IMR-90 (cell line): ENCODE data around the gene GRIN1.

ENCODE experiments used
- BHLHE40 ChIP-seq: fragments of 150-350 bp; IDR thresholded peaks from 2 replicates; pipeline ENCODE4 v1.6.1; 2016; ENCODE audit warnings: mild to moderate bottlenecking, low read depth, low read length
- CTCF ChIP-seq: conservative IDR thresholded peaks from 2 replicates; pipeline ENCODE4 v1.5.1; 2012; ENCODE audit warnings: mild to moderate bottlenecking, low read depth, low read length, improper control_type of control experiment
- MAZ ChIP-seq: IDR thresholded peaks from 2 replicates; pipeline ENCODE4 v1.6.1; 2012; ENCODE audit warnings: low read depth, mild to moderate bottlenecking, low read length, improper control_type of control experiment, moderate library complexity, borderline replicate concordance
- NFE2L2 ChIP-seq: fragments of 150-350 bp; IDR thresholded peaks from 2 replicates; pipeline ENCODE4 v1.6.1; 2016; ENCODE audit warnings: low read depth, mild to moderate bottlenecking, low read length
- POLR2A ChIP-seq: IDR thresholded peaks from 2 replicates; pipeline ENCODE4 v1.6.1; 2012; ENCODE audit warnings: mild to moderate bottlenecking, low read depth, low read length
- RAD21 ChIP-seq: IDR thresholded peaks from 2 replicates; pipeline ENCODE4 v1.6.1; 2012; ENCODE audit warnings: low read length, improper control_type of control experiment
- RCOR1 ChIP-seq: IDR thresholded peaks from 2 replicates; pipeline ENCODE4 v1.6.1; 2012; ENCODE audit warnings: mild to moderate bottlenecking, low read length, improper control_type of control experiment; ENCODE audit not compliant: insufficient replicate concordance
- SMC3 ChIP-seq: fragments of 150-350 bp; IDR thresholded peaks from 2 replicates; pipeline ENCODE4 v1.6.1; 2016; ENCODE audit warnings: low read depth, mild to moderate bottlenecking, antibody characterized with exemption, low read length, moderate library complexity

- TF ChIP-seq POLR2A (no peak), CTCF (no peak), BHLHE40 (no peak), MAZ (no peak), NFE2L2 (no peak), SMC3 (no peak), RCOR1 (no peak), RAD21 (no peak)
Observed at GRCh38 chr9:137112564-137113384, 26.2 kb upstream of the GRIN1 start.
